ENCODE measurements around the gene UBE2Q1.

DNA sequence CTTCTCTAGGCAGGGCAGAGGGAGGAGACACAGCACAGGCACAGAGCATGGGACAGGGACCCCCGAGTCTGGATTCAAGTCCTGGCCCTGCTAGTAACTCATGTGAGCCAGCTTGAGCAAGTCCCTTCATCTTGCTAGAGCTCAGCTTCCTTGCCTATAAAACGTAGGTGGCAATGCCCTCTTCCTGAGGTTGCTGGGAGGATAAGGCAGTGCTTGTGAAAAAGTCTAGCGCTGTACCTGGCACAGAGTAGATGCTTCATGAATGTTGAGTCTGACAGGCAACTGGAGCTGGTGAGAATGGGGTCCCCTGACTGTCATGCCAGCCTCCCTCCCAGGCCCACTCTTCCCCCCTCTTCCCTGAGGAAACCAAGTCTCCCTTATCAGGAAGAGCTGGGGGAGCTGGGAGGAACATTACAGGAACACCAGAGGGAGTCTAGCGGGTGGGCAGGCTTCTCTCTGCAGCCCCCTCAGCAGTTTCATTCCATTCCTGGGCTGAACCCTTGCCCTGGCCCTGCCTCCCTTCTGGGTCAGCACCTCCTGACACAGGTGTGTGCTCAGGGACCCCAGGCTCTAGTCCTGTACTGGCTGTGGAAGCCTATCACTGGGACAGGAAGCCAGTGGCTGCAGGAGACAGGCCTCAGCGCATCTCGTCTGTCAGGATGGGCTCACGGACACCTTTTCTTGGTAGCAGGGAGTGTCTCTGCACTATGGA, 19.0 kb upstream of the UBE2Q1 start:
- TF ChIP-seq CTCF (IDR thresholded peaks at IDR 0.05): no peak
- TF ChIP-seq EP300 (IDR thresholded peaks at IDR 0.05): no peak
- TF ChIP-seq POLR2A (IDR thresholded peaks at IDR 0.05): no peak
